Fibroblast of skin of right biceps (primary cell): Measurements from ENCODE around the gene ACTL7B.
"Not testable (repeated sequence)": the region's sequence is repeated elsewhere in the genome, so short reads cannot be mapped to it uniquely, and the experiment has no call there.

Source experiments
- DNase-seq: peaks from one replicate; pipeline ENCODE4 v3.0.0-alpha.2; 2013

The ACTL7B gene

DNA sequence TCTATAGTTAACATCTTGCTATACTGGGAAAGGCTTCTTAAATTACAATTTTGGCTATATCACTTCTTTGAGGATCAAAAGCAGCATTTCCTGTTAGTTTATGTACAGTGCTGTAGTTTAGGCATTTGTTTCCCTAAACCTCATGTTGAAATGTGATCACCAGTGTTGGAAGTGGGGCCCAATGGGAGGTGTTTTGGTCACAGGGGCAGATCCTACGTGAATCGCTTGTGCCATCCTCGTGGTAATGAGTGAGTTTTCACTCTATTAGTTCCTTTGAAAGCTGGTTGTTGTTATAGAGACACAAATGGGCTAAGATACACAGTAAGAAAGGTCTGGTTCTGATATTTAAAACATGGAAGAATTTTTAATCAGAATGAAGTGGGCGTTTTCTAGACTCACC, 12.0 kb upstream of the ACTL7B start:
- DNase-seq: no peak

GRCh38 chr9:108867116-108867515, 11.3 kb upstream of the ACTL7B start:
- no peak for DNase-seq

DNA sequence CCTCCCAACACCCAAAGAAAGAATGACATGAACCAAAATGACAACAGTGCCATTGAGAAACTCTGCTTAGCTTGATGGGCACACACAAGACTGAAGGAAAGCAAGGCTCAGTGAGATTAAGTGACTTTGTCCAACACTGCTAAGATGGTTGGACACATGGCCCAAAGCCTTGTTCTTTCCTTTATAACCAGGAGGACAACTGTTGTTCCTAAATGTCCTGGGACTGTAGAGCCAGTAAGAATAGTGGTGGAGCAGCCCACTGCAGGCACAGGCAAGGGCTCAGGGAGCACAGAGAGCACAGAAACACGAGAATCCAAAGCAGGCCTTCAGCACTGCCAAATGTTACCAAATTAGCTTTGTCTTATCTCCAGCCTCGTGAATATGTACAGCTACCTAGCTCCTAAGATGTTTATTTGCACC, 10.2 kb upstream of the ACTL7B start:
- no peak for DNase-seq

DNA sequence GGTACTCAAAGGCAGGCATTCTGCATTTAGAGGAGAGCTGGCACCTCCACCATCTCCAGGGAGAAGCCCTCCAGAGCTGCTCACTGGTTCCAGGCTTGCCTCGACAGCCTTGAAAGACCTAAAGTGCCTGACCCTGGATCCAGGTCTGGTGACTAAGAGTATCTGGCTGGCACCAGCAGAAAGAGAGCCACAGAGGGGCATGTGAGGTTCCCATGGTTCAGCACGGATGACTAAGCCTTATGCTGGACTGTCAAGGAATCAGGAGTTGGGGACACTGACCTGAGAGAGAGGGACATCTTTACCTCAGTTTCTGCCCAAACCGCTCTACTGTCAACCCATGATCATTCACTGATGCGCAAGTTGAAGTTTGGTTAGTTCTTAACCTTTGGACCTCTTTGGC, 9.3 kb upstream of the ACTL7B start:
- DNase-seq: no peak

DNA sequence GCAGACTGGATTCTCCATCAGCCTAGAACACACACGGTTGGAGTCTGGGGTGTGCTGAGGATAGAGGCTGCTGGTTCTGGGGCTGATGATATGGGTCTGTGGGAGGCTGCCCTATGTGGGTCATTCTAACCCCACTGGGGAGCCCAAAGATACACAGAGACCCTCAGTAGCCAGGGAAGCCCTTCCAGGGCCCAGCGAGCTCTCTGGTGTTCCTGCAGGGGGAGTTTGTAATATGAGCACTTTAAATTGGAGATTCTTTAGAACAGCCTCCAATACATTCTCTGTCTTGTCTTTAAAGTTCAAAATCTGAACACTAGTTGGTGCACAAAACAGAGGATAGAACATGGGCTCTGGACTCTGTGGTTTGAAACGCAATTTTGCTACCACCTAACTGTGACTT, 8.7 kb upstream of the ACTL7B start:
- DNase-seq: no peak

- no peak for DNase-seq
Observed at GRCh38 chr9:108863891-108864290, 8.1 kb upstream of the ACTL7B start.

DNA sequence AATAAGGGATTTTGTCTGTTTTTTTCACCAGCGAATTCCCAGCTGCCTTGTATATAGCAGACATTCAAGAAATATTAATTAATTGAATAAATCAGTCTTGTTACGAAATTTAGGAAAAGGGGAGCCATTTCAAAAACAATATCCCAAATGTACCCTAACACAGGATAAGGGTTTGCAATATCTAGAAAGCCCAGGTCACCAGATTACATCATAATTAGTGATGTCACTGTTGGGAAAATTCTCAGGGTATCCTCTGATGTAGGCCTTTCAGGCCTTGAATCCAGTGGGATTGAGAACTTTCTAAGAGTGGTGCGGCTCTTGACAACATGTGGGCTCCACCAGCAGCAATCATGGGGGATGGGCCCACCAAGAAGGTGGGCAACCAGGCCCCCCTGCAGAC, 6.2 kb upstream of the ACTL7B start, which contains the start of gene ACTL7A:
Gene ACTL7A (plus strand): TSS at position 270 of the 400 bp plus-strand sequence. CDS start 57 bp downstream, at position 327.
- no peak for DNase-seq

DNA sequence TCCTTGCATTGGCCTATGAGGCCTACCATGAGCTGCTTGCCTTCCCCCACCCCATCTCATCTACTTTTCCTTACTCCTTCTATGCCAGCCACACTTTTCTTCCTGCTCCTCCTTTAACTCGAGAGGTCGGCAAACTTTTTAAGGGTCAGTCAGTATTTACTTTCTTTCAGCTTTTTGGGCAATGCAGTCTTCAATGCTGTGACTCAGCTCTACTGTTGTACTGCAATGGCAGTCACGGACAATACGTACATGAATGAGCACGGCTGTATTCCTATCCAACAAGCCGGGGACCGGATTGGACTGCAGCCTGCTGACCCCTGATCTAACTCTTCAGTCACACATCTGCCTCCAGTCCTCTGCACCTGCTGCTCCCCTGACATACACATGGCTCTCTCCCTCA, 5.7 kb upstream of the ACTL7B start:
- no peak for DNase-seq

DNA sequence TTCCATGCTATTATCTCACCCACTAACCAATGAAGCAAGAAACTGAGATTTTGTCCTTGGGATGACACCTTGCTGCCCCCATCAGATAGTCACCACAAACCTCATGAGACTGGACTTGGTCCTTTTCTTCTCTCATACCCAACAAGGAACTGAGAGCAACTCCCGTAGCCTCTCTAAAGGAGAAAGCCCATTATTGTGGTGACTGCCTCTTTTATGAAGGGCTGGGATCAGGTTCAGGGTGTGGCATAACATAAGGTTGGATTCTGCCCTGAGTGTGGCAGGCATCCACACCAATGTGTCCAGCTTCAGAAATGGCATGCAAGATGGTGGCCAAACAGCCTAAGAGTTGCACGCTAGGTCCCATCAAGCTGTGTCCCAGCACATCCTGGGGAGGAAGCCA, 5.0 kb upstream of the ACTL7B start:
- DNase-seq: no peak

GRCh38 chr9:108860354-108860753, 4.6 kb upstream of the ACTL7B start:
- no peak for DNase-seq

DNA sequence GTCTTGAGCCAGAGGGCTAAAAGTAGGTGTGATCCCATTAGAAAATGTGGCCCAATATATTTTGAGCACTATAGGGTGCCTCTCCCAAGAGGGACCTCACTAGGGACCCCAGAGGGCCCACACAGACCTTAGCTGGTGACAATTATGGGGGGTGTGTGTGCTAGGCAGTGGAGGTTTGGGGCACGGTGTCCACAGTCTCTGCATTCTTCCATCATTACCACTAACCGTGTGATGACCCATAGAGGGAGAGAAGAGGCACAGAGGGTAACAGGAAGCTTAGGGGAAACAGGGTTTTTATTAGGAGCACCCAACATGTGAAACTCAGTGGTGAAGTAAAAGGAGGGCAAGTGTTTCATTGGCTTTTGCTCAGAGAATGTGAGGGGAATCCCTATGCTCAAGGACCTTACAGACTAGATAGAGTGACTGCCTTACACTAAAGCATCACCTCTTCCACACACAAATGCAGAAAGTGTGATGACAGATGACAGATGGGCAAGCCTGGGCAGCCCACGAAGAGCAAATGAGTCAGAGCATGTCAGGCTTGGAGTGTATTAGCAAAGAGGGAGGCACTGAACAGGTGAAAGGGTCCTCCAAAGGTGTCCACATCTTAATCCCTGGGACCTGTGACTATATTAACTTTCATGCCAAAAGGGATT, 3.8 kb upstream of the ACTL7B start:
- no peak for DNase-seq

DNA sequence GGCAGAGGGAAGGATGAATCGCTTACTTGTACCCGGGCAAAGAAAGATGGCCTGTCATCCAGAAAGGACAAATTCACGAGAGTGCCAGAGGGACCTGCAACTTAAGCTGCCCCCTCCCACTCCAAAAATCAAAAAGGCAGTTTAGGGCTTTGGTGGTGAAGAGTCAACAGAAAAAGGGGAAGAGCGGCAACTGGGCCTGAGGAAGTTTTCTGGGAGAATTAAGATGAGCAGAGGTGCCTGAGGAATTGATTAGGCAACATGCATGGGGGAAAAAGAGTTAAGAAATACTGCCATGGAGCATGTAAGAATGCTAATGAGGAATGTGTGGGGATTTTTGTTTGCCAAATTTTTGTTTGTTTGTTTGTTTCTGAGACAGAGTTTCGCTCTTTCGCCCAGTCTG, 1.8 kb upstream of the ACTL7B start:
- DNase-seq: no peak

GRCh38 chr9:108855529-108855886, 278 bp downstream of the ACTL7B start:
- no peak for DNase-seq

- DNase-seq: no peak
Observed at GRCh38 chr9:108854641-108855528, 901 bp downstream of the ACTL7B start.

DNA sequence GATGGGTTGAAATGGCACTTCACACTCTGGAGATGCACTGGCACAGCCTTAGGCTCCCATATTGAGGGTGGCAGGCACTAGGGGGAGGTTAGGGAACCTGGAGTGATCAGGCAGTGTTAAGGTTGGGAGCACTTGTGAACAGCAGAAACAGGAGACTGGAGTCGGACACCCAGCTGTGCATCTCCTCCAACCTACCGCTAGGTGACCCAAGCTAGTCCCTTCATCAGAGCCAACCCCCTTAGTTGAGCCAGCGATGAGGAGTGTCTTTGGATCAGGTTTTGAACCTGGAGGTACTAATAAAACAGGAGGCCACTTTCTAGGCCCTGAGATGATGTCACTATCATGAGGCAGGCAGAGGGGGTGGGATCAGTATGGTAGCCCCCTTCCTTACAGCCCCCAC, 1.7 kb downstream of the ACTL7B start:
- no peak for DNase-seq

GRCh38 chr9:108852079-108852478, 3.7 kb downstream of the ACTL7B start:
- DNase-seq: no peak

- DNase-seq: no peak
Observed at GRCh38 chr9:108851138-108851537, 4.6 kb downstream of the ACTL7B start.

- no peak for DNase-seq
Observed at GRCh38 chr9:108850293-108850897, 5.4 kb downstream of the ACTL7B start.

DNA sequence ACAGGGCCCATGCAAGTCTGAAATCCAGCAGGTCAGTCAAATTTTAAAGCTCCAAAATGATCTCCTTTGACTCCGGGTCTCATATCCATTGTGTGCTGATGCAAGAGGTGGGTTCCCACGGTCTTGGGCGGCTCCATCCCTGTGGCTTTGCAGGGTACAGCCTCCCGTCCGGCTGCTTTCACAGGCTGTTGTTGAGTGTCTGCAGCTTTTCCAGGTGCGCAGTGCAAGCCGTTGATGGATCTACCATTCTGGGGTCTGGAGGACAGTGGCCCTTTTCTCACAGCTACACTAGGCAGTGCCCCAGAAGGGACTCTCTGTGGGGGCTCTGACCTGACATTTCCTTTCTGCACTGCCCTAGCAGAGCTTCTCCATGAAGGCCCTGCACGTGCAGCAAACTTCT, 7.5 kb downstream of the ACTL7B start:
- DNase-seq: not testable (repeated sequence)

GRCh38 chr9:108845947-108846346, 9.8 kb downstream of the ACTL7B start:
- DNase-seq: no peak

DNA sequence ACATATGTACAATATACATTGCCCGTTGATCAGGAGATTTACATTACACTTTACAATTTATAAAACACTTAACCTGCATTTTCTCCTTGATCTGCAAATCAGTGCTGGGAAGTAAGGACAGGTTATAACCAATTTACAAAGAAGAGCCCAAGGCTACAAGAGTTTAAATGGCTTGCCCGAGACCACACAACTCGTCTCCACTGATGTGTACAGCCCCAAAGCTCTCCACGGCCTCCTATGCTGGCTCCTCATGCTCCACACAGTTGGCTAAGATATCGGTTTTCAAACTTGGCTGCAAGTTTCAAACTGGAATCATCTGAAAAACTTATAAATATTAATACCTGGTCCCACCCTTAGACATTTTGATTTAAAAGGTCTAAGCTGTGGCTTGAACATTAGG, 10.3 kb downstream of the ACTL7B start:
- no peak for DNase-seq

- DNase-seq: no peak
Observed at GRCh38 chr9:108844856-108845255, 10.9 kb downstream of the ACTL7B start.

DNA sequence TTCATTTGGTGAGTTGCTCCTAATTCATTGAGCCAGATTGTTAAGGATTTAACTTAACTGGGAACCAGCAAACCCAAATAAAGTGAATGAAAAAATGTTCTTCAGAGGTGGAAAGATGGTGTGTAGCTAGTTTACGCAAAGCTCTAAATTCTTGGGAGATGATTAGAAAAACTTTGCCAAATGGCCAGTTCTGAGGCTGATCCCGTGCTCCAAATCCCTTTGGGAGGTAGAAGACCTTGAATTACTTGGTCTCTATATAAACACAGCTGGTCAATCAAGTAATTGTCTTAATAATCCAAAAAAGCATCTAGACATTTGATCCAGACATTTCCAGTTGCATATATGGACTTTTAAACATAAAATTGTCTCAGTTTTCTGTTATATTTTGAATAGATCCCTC, 11.4 kb downstream of the ACTL7B start:
- DNase-seq: no peak
